IMR-90 (cell line): ENCODE measurements around the gene ADGRD1.

Experiments
- CEBPB ChIP-seq: IDR thresholded peaks from 2 replicates; pipeline ENCODE4 v1.6.1; 2012; ENCODE audit warnings: low read depth, low read length, improper control_type of control experiment
- CHD1 ChIP-seq: IDR thresholded peaks from 2 replicates; pipeline ENCODE4 v1.6.1; 2012; ENCODE audit warnings: low read depth, low read length, improper control_type of control experiment
- FOS ChIP-seq: fragments of 150-350 bp; IDR thresholded peaks from 2 replicates; pipeline ENCODE4 v1.6.1; 2016; ENCODE audit warnings: low read depth, low read length
- MAFK ChIP-seq: IDR thresholded peaks from 2 replicates; pipeline ENCODE4 v1.6.1; 2012; ENCODE audit warnings: low read depth, low read length, improper control_type of control experiment
- MXI1 ChIP-seq: IDR thresholded peaks from 2 replicates; pipeline ENCODE4 v1.6.1; 2012; ENCODE audit warnings: low read depth, mild to moderate bottlenecking, low read length, moderate library complexity, borderline replicate concordance
- POLR2A ChIP-seq: IDR thresholded peaks from 2 replicates; pipeline ENCODE4 v1.6.1; 2012; ENCODE audit warnings: mild to moderate bottlenecking, low read depth, low read length
- RCOR1 ChIP-seq: IDR thresholded peaks from 2 replicates; pipeline ENCODE4 v1.6.1; 2012; ENCODE audit warnings: mild to moderate bottlenecking, low read length, improper control_type of control experiment; ENCODE audit not compliant: insufficient replicate concordance
- RFX5 ChIP-seq: IDR thresholded peaks from 2 replicates; pipeline ENCODE4 v1.8.0; 2012; ENCODE audit warnings: low read depth, mild to moderate bottlenecking, low read length, moderate library complexity
- SMC3 ChIP-seq: fragments of 150-350 bp; IDR thresholded peaks from 2 replicates; pipeline ENCODE4 v1.6.1; 2016; ENCODE audit warnings: low read depth, mild to moderate bottlenecking, antibody characterized with exemption, low read length, moderate library complexity
- TF ChIP-seq, protein P1 (sequence below): conservative IDR thresholded peaks from 2 replicates; pipeline ENCODE4 v1.5.1; 2012; ENCODE audit warnings: mild to moderate bottlenecking, low read depth, low read length, improper control_type of control experiment
- TF ChIP-seq, protein P2 (sequence below): fragments of 150-350 bp; IDR thresholded peaks from 2 replicates; pipeline ENCODE4 v1.6.1; 2017; ENCODE audit warnings: mild to moderate bottlenecking, antibody characterized with exemption, low read length, low read depth
- TF ChIP-seq, protein P3 (sequence below): fragments of 150-350 bp; IDR thresholded peaks from 2 replicates; pipeline ENCODE4 v1.6.1; 2016; ENCODE audit warnings: low read depth, mild to moderate bottlenecking, low read length, moderate library complexity, borderline replicate concordance

DNA sequence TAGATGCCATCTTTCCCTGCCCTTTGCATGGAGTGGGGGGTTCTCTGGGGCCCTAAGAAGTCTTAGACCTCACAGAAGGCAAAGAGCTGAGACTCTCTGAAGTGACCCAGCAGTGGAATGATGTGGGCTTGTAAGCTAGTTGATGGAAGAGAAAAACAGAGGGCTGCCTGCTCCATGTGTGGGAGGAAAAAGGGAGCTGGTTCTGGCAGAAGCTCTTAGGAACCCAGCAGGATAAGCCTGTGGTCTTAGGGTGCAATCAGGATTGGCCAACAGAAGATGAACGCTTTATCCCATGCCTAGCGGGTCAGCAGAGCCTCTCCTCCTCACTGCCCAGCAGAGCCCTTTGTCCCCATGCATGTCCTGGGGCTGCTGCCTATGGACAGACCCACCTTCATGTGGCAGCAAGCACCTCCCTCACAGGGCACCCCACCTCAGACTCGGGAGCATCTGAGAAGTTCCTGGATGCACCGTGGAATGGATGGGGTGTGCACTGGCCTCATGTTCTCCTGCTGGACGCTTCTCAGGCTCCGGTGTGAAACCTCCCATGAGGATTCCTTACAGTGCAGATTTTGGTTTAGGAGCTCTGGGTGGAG lies 152.7 kb downstream of the ADGRD1 start:
- TF ChIP-seq, protein P1, sequence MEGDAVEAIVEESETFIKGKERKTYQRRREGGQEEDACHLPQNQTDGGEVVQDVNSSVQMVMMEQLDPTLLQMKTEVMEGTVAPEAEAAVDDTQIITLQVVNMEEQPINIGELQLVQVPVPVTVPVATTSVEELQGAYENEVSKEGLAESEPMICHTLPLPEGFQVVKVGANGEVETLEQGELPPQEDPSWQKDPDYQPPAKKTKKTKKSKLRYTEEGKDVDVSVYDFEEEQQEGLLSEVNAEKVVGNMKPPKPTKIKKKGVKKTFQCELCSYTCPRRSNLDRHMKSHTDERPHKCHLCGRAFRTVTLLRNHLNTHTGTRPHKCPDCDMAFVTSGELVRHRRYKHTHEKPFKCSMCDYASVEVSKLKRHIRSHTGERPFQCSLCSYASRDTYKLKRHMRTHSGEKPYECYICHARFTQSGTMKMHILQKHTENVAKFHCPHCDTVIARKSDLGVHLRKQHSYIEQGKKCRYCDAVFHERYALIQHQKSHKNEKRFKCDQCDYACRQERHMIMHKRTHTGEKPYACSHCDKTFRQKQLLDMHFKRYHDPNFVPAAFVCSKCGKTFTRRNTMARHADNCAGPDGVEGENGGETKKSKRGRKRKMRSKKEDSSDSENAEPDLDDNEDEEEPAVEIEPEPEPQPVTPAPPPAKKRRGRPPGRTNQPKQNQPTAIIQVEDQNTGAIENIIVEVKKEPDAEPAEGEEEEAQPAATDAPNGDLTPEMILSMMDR = no peak
- TF ChIP-seq POLR2A (no peak), RCOR1 (no peak), FOS (no peak), RFX5 (no peak), MXI1 (no peak), CHD1 (no peak), CEBPB (no peak), SMC3 (no peak), MAFK (no peak)
- TF ChIP-seq, protein P2, sequence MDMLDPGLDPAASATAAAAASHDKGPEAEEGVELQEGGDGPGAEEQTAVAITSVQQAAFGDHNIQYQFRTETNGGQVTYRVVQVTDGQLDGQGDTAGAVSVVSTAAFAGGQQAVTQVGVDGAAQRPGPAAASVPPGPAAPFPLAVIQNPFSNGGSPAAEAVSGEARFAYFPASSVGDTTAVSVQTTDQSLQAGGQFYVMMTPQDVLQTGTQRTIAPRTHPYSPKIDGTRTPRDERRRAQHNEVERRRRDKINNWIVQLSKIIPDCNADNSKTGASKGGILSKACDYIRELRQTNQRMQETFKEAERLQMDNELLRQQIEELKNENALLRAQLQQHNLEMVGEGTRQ = no peak
- TF ChIP-seq, protein P3, sequence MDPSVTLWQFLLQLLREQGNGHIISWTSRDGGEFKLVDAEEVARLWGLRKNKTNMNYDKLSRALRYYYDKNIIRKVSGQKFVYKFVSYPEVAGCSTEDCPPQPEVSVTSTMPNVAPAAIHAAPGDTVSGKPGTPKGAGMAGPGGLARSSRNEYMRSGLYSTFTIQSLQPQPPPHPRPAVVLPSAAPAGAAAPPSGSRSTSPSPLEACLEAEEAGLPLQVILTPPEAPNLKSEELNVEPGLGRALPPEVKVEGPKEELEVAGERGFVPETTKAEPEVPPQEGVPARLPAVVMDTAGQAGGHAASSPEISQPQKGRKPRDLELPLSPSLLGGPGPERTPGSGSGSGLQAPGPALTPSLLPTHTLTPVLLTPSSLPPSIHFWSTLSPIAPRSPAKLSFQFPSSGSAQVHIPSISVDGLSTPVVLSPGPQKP = no peak
